Thyroid gland (tissue), 4 donors: Measurements from ENCODE around the gene DPP6. TPM values are rescaled to one million over a fixed set of nuclear protein-coding genes. Genes with fewer than 3 reads are reported as not detected.

Experiments
- DNase-seq, 2 donors: peaks; one replicate each; pipeline ENCODE4 v3.0.0-alpha.2; 2019
- H3K27ac ChIP-seq, 3 donors: fragments of 200-600 bp; sonication (generic); 1 replicate in 2 of 3; 2 replicates in 1 of 3; pipeline ENCODE4 v1.5.1; 2016 to 2019; ENCODE audit warnings: mild to moderate bottlenecking in 1 of 3, moderate library complexity in 1 of 3
- H3K27me3 ChIP-seq: fragments of 200-600 bp; sonication (generic); one replicate; pipeline ENCODE4 v1.5.1; 2019
- H3K36me3 ChIP-seq, 2 donors: fragments of 200-600 bp; sonication (generic); one replicate each; pipeline ENCODE4 v1.5.1; 2016 to 2019
- H3K4me1 ChIP-seq, 2 donors: fragments of 200-600 bp; sonication (generic); one replicate each; pipeline ENCODE4 v1.5.1; 2017 to 2019
- H3K4me3 ChIP-seq, 3 donors: fragments of 200-600 bp; sonication (generic); replicated peaks in 1 of 3; 1 replicate in 2 of 3; 2 replicates in 1 of 3; pipeline ENCODE4 v1.5.1; 2016; ENCODE audit warnings: mild to moderate bottlenecking in 1 of 3
- H3K9me3 ChIP-seq: fragments of 200-600 bp; sonication (generic); one replicate; pipeline ENCODE4 v1.5.1; 2017
- CTCF ChIP-seq, 6 experiments: fragments of 200-600 bp in 3 of 6; fragments of 450-650 bp in 3 of 6; sonication (generic) in 3 of 6; IDR thresholded peaks; one replicate each; pipeline ENCODE4 v1.5.1; 2016 to 2019; ENCODE audit warnings: antibody characterized with exemption in 6 of 6, mild to moderate bottlenecking in 2 of 6, inconsistent platforms in 1 of 6, moderate library complexity in 1 of 6
- POLR2A ChIP-seq, 2 donors: fragments of 450-650 bp; IDR thresholded peaks; one replicate each; pipeline ENCODE4 v1.6.1; 2017; ENCODE audit warnings: antibody characterized with exemption in 2 of 2, mild to moderate bottlenecking in 2 of 2, moderate library complexity in 1 of 2
- WGBS, 2 donors: methylation state at CpG; one replicate each; pipeline ENCODE4 v1.1.5; 2017; 5-methylcytosine and 5-hydroxymethylcytosine counted together
- intact Hi-C: fragments of 100-400 bp; cut with DNase I; formaldehyde crosslinking; loops from one replicate; pipeline ENCODE4 v1.15.1; 2023
- total RNA-seq, 4 donors: library from RNA; depleted of rRNA; stranded (reverse); fragments of >200 nt; gene quantifications; one replicate each; pipeline ENCODE4 v1.2.3, GENCODE V29; 2016

DPP6 gene
- total RNA-seq, 4 donors from 2014 or later: 50.7 to 97.7 (median 68.9) TPM

- intact Hi-C loops: no loop called here
- Histone ChIP-seq H3K36me3 (no peaks in the 10 kb centered on the region), H3K4me3 (no peak overlapping the region), H3K9me3 (no peaks in the 10 kb centered on the region), H3K27me3 (no peaks in the 10 kb centered on the region), H3K4me1 (no peaks in the 10 kb centered on the region), H3K27ac (no peak overlapping the region)
- WGBS, 2 donors: 64 to 67% methylated on average over 2 of the region's 2 CpGs
- no peak for DNase-seq
- no peak for TF ChIP-seq CTCF (IDR thresholded peaks at IDR 0.05)
- TF ChIP-seq POLR2A (IDR thresholded peaks at IDR 0.05): no peak
These were observed 250.2 kb downstream of the DPP6 start for GRCh38 chr7:154302380-154302779.

GRCh38 chr7:154304231-154304630 lies 252.0 kb downstream of the DPP6 start:
- H3K4me1 ChIP-seq: no peaks in the 10 kb centered on the region
- H3K27me3 ChIP-seq: no peaks in the 10 kb centered on the region
- H3K36me3 ChIP-seq: no peaks in the 10 kb centered on the region
- H3K9me3 ChIP-seq: no peaks in the 10 kb centered on the region
- TF ChIP-seq CTCF (IDR thresholded peaks at IDR 0.05) (no peak), POLR2A (IDR thresholded peaks at IDR 0.05) (no peak)
- intact Hi-C loops: no loop called here
- WGBS, 2 donors: 53 to 59% methylated on average over 4 of the region's 4 CpGs
- H3K4me3 ChIP-seq: no peak overlapping the region
- no peak overlapping the region for H3K27ac ChIP-seq
- no peak for DNase-seq

- Histone ChIP-seq H3K27me3 (no peaks in the 10 kb centered on the region), H3K4me1 (no peaks in the 10 kb centered on the region), H3K36me3 (no peaks in the 10 kb centered on the region), H3K4me3 (no peak overlapping the region), H3K9me3 (no peaks in the 10 kb centered on the region), H3K27ac (no peak overlapping the region)
- TF ChIP-seq POLR2A (IDR thresholded peaks at IDR 0.05) (no peak), CTCF (IDR thresholded peaks at IDR 0.05) (no peak)
- WGBS, 2 donors: 23 to 27% methylated on average over 22 to 25 of the region's 57 CpGs
- no peak for DNase-seq
- intact Hi-C loops: no loop called here
These were observed 252.8 kb downstream of the DPP6 start for GRCh38 chr7:154304740-154305700.

- Histone ChIP-seq H3K4me1 (no peaks in the 10 kb centered on the region), H3K4me3 (no peak overlapping the region), H3K27ac (no peak overlapping the region), H3K9me3 (no peaks in the 10 kb centered on the region), H3K36me3 (no peaks in the 10 kb centered on the region), H3K27me3 (no peaks in the 10 kb centered on the region)
- no peak for DNase-seq
- intact Hi-C loops: no loop called here
- 81 to 85% methylated on average over 18 of the region's 18 CpGs for WGBS, 2 donors
- no peak for TF ChIP-seq CTCF (IDR thresholded peaks at IDR 0.05)
- TF ChIP-seq POLR2A (IDR thresholded peaks at IDR 0.05): no peak
These were observed 253.8 kb downstream of the DPP6 start for GRCh38 chr7:154306036-154306435.

- Histone ChIP-seq H3K4me1 (no peaks in the 10 kb centered on the region), H3K27me3 (no peaks in the 10 kb centered on the region), H3K4me3 (no peak overlapping the region), H3K9me3 (no peaks in the 10 kb centered on the region), H3K27ac (no peak overlapping the region), H3K36me3 (no peaks in the 10 kb centered on the region)
- intact Hi-C loops: no loop called here
- no peak for TF ChIP-seq POLR2A (IDR thresholded peaks at IDR 0.05)
- TF ChIP-seq CTCF (IDR thresholded peaks at IDR 0.05): no peak
- no peak for DNase-seq
- WGBS, 2 donors: 64 to 74% methylated on average over 5 of the region's 5 CpGs
These were observed 256.7 kb downstream of the DPP6 start for GRCh38 chr7:154308928-154309327.
